ENCODE data around the gene PKHD1. TPM values are rescaled to one million over a fixed set of nuclear protein-coding genes. Genes with fewer than 3 reads are reported as not detected.

Gene PKHD1
- total and polyA plus RNA-seq, 2 of the 13 experiments (the other 11 are each of a cell fraction or from before 2014, with no cell fraction given): 0.01 to 0.13 TPM

DNA sequence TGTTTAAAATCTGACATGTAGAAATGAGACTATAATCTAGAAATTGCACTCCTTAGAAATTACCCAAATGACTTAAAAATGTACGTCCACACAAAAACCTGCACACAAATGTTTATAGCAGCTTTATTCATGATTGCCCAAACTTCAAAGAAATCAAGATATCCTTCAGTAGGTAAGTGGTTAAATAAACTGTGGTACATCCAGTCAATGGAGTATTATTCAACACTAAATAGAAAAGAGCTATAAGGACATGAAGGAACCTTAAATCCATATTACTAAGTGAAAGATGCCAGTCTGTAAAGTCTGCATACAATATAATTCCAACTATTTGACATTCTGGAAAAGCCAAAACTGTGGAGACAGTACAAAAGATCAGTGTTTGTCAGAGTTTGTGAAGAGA, 513.4 kb downstream of the PKHD1 start:
- in situ Hi-C loops (cut with HindIII; ENCODE audit: extremely low pct_ligation_motif_present, low pct_unique_long_range_greater_than_20kb) (no loop called here), intact Hi-C loops (cut with micrococcal nuclease; ENCODE audit: unreplicated experiment) (no loop called here)
- DNase-seq (ENCODE audit: low spot score) (no peak), FAIRE-seq (no peak), ATAC-seq (no peak)
- Histone ChIP-seq H3K79me2 (ENCODE audit: insufficient read depth, low read length) (no peaks in the 10 kb centered on the region), H3K4me2 (ENCODE audit: low read depth, low read length) (no peak overlapping the region), H4K20me1 (ENCODE audit: insufficient read depth, low read length) (no peaks in the 10 kb centered on the region), H3K9ac (ENCODE audit: insufficient read depth, low read depth, low read length) (no peak overlapping the region), H3K4me1 (ENCODE audit: insufficient read depth, low read length) (no peaks in the 10 kb centered on the region), H2AFZ (ENCODE audit: low read length) (no peak overlapping the region), H3K4me3 (replicated peaks in 1 of 3; ENCODE audit: insufficient read depth in 1 of 3, low read depth in 2 of 3, low read length in 3 of 3) (no peak overlapping the region), H3K27me3 (ENCODE audit: control insufficient read depth in 1 of 2, insufficient read depth in 2 of 2, low read length in 2 of 2) (no peaks in the 10 kb centered on the region), H3K9me3 (ENCODE audit: low read length) (no peaks in the 10 kb centered on the region), H3K36me3 (replicated peaks in 1 of 2; ENCODE audit: control insufficient read depth in 1 of 2, insufficient read depth in 2 of 2, low read length in 2 of 2) (no peaks in the 10 kb centered on the region), H3K27ac (ENCODE audit: extremely low read length, insufficient read depth, low read length) (no peak overlapping the region)
- 71% methylated on average over 1 of the region's 1 CpG for WGBS (ENCODE audit: low lambda C conversion rate)
- ChIA-PET POLR2A (no interaction called here), CTCF (ENCODE audit: low intra/inter-chr PET ratio, low total read pairs) (no interaction called here)
- no TSS peak for BruUV-seq (replicated peaks)
- no peak for TF ChIP-seq RFXANK (CRISPR knock-in tag; IDR thresholded peaks at IDR 0.05)
- no peak for TF ChIP-seq MIER3 (CRISPR knock-in tag; IDR thresholded peaks at IDR 0.05; ENCODE audit: borderline replicate concordance)
- TF ChIP-seq, protein P1, sequence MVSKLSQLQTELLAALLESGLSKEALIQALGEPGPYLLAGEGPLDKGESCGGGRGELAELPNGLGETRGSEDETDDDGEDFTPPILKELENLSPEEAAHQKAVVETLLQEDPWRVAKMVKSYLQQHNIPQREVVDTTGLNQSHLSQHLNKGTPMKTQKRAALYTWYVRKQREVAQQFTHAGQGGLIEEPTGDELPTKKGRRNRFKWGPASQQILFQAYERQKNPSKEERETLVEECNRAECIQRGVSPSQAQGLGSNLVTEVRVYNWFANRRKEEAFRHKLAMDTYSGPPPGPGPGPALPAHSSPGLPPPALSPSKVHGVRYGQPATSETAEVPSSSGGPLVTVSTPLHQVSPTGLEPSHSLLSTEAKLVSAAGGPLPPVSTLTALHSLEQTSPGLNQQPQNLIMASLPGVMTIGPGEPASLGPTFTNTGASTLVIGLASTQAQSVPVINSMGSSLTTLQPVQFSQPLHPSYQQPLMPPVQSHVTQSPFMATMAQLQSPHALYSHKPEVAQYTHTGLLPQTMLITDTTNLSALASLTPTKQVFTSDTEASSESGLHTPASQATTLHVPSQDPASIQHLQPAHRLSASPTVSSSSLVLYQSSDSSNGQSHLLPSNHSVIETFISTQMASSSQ (IDR thresholded peaks at IDR 0.05; ENCODE audit: low read depth): no peak
- TF ChIP-seq, protein P1 (CRISPR knock-in tag; IDR thresholded peaks at IDR 0.05; ENCODE audit: borderline replicate concordance): no peak
- TF ChIP-seq NFE2L2 (IDR thresholded peaks at IDR 0.05; ENCODE audit: low read length): no peak
- no peak for TF ChIP-seq PLRG1 (conservative IDR thresholded peaks at IDR 0.05)
- TF ChIP-seq ZNF652 (CRISPR knock-in tag; IDR thresholded peaks at IDR 0.05; ENCODE audit: borderline replicate concordance, low read depth): no peak
- no peak for TF ChIP-seq KDM4B (CRISPR knock-in tag; IDR thresholded peaks at IDR 0.05)
- no peak for TF ChIP-seq TAF1 (CRISPR knock-in tag; IDR thresholded peaks at IDR 0.05)
- no peak for TF ChIP-seq ARID2 (CRISPR knock-in tag; IDR thresholded peaks at IDR 0.05; ENCODE audit: borderline replicate concordance)
- TF ChIP-seq NFKBIZ (CRISPR knock-in tag; IDR thresholded peaks at IDR 0.05): no peak
- no peak for TF ChIP-seq ZNF367 (CRISPR knock-in tag; IDR thresholded peaks at IDR 0.05; ENCODE audit: borderline replicate concordance)
- TF ChIP-seq NFYB (CRISPR knock-in tag; IDR thresholded peaks at IDR 0.05): no peak
- no peak for TF ChIP-seq ZSCAN25 (CRISPR knock-in tag; IDR thresholded peaks at IDR 0.05)
- TF ChIP-seq, protein P2, sequence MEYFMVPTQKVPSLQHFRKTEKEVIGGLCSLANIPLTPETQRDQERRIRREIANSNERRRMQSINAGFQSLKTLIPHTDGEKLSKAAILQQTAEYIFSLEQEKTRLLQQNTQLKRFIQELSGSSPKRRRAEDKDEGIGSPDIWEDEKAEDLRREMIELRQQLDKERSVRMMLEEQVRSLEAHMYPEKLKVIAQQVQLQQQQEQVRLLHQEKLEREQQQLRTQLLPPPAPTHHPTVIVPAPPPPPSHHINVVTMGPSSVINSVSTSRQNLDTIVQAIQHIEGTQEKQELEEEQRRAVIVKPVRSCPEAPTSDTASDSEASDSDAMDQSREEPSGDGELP (IDR thresholded peaks at IDR 0.05; ENCODE audit: borderline replicate concordance, low read depth): no peak
- TF ChIP-seq, protein P3, sequence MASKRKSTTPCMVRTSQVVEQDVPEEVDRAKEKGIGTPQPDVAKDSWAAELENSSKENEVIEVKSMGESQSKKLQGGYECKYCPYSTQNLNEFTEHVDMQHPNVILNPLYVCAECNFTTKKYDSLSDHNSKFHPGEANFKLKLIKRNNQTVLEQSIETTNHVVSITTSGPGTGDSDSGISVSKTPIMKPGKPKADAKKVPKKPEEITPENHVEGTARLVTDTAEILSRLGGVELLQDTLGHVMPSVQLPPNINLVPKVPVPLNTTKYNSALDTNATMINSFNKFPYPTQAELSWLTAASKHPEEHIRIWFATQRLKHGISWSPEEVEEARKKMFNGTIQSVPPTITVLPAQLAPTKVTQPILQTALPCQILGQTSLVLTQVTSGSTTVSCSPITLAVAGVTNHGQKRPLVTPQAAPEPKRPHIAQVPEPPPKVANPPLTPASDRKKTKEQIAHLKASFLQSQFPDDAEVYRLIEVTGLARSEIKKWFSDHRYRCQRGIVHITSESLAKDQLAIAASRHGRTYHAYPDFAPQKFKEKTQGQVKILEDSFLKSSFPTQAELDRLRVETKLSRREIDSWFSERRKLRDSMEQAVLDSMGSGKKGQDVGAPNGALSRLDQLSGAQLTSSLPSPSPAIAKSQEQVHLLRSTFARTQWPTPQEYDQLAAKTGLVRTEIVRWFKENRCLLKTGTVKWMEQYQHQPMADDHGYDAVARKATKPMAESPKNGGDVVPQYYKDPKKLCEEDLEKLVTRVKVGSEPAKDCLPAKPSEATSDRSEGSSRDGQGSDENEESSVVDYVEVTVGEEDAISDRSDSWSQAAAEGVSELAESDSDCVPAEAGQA (IDR thresholded peaks at IDR 0.05; ENCODE audit: low read depth): no peak
- TF ChIP-seq, protein P3 (CRISPR knock-in tag; IDR thresholded peaks at IDR 0.05; ENCODE audit: borderline replicate concordance): no peak

Measured in HepG2 (cell line).